RWPE2 (cell line): ENCODE measurements around the gene VIL1.

ENCODE experiments used
- ATAC-seq: fragments of 200-7000 bp; cut with Tn5 transposase; 3 replicates; pipeline ENCODE4 v1.9.1; 2021; ENCODE audit warnings: low read depth
- DNase-seq: peaks from one replicate; pipeline ENCODE4 v3.0.0-alpha.2; 2020; ENCODE audit warnings: low spot score
- H3K27ac ChIP-seq: fragments of 450-650 bp; 2 replicates; pipeline ENCODE4 v1.5.1; 2017; ENCODE audit warnings: mild to moderate bottlenecking; ENCODE audit not compliant: poor library complexity, severe bottlenecking
- H3K27me3 ChIP-seq: fragments of 250-450 bp; sonication (Bioruptor Pico); 2 replicates; pipeline ENCODE4 v1.5.1; 2021; ENCODE audit warnings: mild to moderate bottlenecking, moderate library complexity; ENCODE audit not compliant: insufficient read depth, poor library complexity, severe bottlenecking
- H3K36me3 ChIP-seq: fragments of 250-450 bp; sonication (Bioruptor Pico); 2 replicates; pipeline ENCODE4 v1.5.1; 2020; ENCODE audit warnings: low read depth, mild to moderate bottlenecking, moderate library complexity
- H3K4me1 ChIP-seq: fragments of 250-450 bp; sonication (Bioruptor Pico); 2 replicates; pipeline ENCODE4 v1.5.1; 2021; ENCODE audit warnings: mild to moderate bottlenecking, moderate library complexity; ENCODE audit not compliant: insufficient read depth, poor library complexity, severe bottlenecking
- H3K4me3 ChIP-seq: fragments of 250-450 bp; sonication (Bioruptor Pico); 2 replicates; pipeline ENCODE4 v1.5.1; 2021; ENCODE audit warnings: mild to moderate bottlenecking, moderate library complexity; ENCODE audit not compliant: severe bottlenecking
- H3K9me3 ChIP-seq: fragments of 250-450 bp; sonication (Bioruptor Pico); 2 replicates; pipeline ENCODE4 v1.5.1; 2021; ENCODE audit warnings: mild to moderate bottlenecking, moderate library complexity; ENCODE audit not compliant: severe bottlenecking
- TF ChIP-seq, protein P1 (sequence below): fragments of 450-650 bp; IDR thresholded peaks from one replicate; pipeline ENCODE4 v1.5.1; 2017; ENCODE audit warnings: mild to moderate bottlenecking, moderate library complexity; ENCODE audit not compliant: poor library complexity, severe bottlenecking

Gene VIL1

DNA sequence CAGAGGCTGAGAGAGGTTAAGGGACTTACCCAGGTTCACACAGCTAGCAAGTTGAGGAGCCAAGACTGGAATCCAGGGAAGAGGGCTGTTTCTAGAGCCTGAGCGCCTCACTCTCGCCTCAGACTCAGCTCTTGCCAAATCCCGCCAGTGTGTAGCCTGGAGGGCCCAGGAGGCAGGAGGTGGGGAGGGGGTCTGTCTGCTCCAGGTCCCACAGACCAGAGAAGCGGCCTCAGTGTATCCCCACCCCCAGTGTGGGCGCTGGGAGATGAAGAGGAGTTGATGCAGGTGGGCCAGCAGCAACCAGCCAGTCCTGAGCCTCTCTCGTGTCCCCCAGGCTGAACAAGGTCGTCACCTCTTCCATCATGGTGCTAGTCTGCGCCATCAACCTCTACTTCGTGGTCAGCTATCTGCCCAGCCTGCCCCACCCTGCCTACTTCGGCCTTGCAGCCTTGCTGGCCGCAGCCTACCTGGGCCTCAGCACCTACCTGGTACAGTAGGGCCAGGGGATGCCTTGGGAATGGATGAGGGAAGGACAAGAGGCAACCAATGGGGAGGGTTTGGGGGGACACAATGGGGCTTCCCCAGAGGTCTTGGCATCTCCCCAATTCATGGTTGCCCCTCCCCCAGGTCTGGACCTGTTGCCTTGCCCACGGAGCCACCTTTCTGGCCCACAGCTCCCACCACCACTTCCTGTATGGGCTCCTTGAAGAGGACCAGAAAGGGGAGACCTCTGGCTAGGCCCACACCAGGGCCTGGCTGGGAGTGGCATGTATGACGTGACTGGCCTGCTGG is 24.4 kb upstream of the VIL1 start:
- Histone ChIP-seq H3K4me1 (no peaks in the 10 kb centered on the region), H3K36me3 (no peaks in the 10 kb centered on the region), H3K4me3 (no peak overlapping the region), H3K27ac (no peak overlapping the region), H3K9me3 (no peaks in the 10 kb centered on the region), H3K27me3 (no peaks in the 10 kb centered on the region)
- DNase-seq (no peak), ATAC-seq (no peak)
- TF ChIP-seq, protein P1, sequence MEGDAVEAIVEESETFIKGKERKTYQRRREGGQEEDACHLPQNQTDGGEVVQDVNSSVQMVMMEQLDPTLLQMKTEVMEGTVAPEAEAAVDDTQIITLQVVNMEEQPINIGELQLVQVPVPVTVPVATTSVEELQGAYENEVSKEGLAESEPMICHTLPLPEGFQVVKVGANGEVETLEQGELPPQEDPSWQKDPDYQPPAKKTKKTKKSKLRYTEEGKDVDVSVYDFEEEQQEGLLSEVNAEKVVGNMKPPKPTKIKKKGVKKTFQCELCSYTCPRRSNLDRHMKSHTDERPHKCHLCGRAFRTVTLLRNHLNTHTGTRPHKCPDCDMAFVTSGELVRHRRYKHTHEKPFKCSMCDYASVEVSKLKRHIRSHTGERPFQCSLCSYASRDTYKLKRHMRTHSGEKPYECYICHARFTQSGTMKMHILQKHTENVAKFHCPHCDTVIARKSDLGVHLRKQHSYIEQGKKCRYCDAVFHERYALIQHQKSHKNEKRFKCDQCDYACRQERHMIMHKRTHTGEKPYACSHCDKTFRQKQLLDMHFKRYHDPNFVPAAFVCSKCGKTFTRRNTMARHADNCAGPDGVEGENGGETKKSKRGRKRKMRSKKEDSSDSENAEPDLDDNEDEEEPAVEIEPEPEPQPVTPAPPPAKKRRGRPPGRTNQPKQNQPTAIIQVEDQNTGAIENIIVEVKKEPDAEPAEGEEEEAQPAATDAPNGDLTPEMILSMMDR: no peak

DNA sequence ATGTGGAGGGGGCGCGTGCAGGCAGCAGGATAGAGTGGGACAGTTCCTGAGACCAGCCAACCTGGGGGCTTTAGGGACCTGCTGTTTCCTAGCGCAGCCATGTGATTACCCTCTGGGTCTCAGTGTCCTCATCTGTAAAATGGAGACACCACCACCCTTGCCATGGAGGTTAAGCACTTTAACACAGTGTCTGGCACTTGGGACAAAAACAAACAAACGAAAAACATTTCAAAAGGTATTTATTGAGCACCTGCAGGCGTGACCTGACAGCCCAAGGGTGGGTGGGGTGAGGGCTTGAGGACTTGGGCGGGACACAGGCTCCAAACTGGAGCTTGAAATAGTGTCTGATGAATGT is 23.9 kb upstream of the VIL1 start:
- no peak for DNase-seq
- TF ChIP-seq, protein P1: no peak
- no peak overlapping the region for H3K4me3 ChIP-seq
- ATAC-seq: no peak
- H3K27ac ChIP-seq: no peak overlapping the region
- H3K27me3 ChIP-seq: no peaks in the 10 kb centered on the region
- H3K4me1 ChIP-seq: no peaks in the 10 kb centered on the region
- no peaks in the 10 kb centered on the region for H3K9me3 ChIP-seq
- no peaks in the 10 kb centered on the region for H3K36me3 ChIP-seq

DNA sequence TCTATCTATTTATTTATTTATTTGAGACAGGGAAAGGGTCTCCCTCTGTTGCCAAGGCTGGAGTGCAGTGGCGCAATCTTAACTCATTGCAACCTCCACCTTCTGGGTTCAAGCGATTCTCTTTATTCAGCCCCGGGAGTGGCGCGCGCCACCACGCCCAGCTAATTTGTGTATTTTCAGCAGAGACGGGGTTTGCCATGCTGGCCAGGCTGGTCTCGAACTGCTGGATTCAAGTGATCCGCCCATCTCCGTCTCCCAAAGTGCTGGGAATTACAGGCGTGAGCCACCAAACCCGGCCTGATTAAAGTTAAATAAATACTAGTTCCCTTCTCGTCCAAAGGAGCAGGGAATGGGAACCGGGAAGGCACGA is 23.5 kb upstream of the VIL1 start:
- no peak for ATAC-seq
- H3K36me3 ChIP-seq: no peaks in the 10 kb centered on the region
- H3K9me3 ChIP-seq: no peaks in the 10 kb centered on the region
- peak overlapping the region; percentile 96 for H3K27ac ChIP-seq
- peak overlapping the region; percentile 73 for H3K4me3 ChIP-seq
- TF ChIP-seq, protein P1: no peak
- H3K27me3 ChIP-seq: no peaks in the 10 kb centered on the region
- no peaks in the 10 kb centered on the region for H3K4me1 ChIP-seq
- DNase-seq: no peak

DNA sequence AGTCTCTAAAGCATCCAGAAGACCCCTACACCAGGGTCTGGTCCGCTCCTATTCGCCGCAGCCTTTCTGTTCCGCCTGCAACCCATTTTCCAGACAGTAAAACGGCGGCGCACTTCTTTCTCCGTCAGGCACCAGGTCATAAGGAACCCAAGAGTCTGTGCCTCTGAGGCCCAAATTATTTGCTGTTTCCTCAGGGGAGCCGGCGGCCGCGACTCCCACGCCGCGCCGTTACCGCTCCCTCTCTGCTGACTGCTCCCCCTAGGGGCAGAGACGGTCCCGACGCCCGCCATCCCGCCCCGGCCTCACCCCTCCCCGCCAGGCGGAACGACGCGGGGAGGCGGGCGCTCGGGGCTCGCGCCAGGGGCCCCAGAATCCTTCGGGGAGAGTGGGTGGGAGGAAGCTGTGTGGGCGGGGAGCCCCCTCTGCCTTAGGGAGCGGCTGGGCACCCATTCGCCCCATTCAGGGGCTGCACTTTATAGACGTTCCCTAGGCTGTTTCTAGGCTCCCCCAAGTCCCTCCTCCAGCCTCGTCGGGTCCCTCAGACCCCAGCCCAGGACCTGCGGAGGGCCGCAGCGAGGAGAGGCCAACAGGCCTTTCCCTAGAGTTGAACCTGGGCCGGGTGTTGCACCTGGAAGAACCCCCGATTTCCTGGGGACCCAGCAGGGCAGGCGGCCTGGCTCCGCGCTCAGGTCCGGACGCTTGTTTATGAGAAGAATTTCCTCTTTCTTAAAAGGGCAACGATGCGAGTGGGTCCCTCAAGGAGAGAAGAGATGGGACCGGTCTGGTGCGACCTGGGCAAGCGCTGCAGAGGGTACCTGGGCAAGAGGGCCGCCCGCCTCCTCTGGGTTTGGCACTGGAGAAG is 22.9 kb upstream of the VIL1 start:
- peak overlapping the region; percentile 73 for H3K4me3 ChIP-seq
- H3K36me3 ChIP-seq: peaks cover under 1% of the 10 kb centered on the region; the same call in 1 of the 2 replicates
- TF ChIP-seq, protein P1: peak; percentile 98
- no peaks in the 10 kb centered on the region for H3K27me3 ChIP-seq
- H3K9me3 ChIP-seq: no peaks in the 10 kb centered on the region
- H3K4me1 ChIP-seq: no peaks in the 10 kb centered on the region
- ATAC-seq (peak; percentile 52), DNase-seq (peak; percentile 91)
- peak overlapping the region; percentile 96 for H3K27ac ChIP-seq
